ENCODE data around the gene CCDC34. TPM values are rescaled to one million over a fixed set of nuclear protein-coding genes. Genes with fewer than 3 reads are reported as not detected.

Gene CCDC34
- polyA plus RNA-seq, 3 donors from 2014 or later = 1.3 to 1.6 (median 1.4) TPM

GRCh38 chr11:27401280-27401832 lies 38.3 kb upstream of the CCDC34 start:
- Mint-ChIP-seq H3K36me3 (no peaks in the 10 kb centered on the region), H3K9me3 (no peaks in the 10 kb centered on the region), H3K27me3 (ENCODE audit: low read depth in 3 of 3) (peaks cover 0 to 6% (median 0%) of the 10 kb centered on the region in 3 donors), H3K4me3 (no peak overlapping the region), H3K27ac (no peak overlapping the region), H3K4me1 (no peaks in the 10 kb centered on the region)
- no peak for DNase-seq

GRCh38 chr11:27398400-27398770 lies 35.4 kb upstream of the CCDC34 start:
- no peaks in the 10 kb centered on the region for H3K36me3 Mint-ChIP-seq
- H3K27me3 Mint-ChIP-seq (ENCODE audit: low read depth in 3 of 3) = no peaks in the 10 kb centered on the region
- peaks cover 0 to 1% (median 0%) of the 10 kb centered on the region in 6 donors for H3K9me3 Mint-ChIP-seq
- no peak for DNase-seq
- no peaks in the 10 kb centered on the region for H3K4me1 Mint-ChIP-seq
- H3K4me3 Mint-ChIP-seq = no peak overlapping the region
- no peak overlapping the region for H3K27ac Mint-ChIP-seq

- no peaks in the 10 kb centered on the region for H3K4me1 Mint-ChIP-seq
- no peaks in the 10 kb centered on the region for H3K27me3 Mint-ChIP-seq (ENCODE audit: low read depth in 3 of 3)
- peaks cover 0 to 1% (median 0%) of the 10 kb centered on the region in 6 donors for H3K9me3 Mint-ChIP-seq
- DNase-seq = no peak
- no peak overlapping the region for H3K27ac Mint-ChIP-seq
- no peaks in the 10 kb centered on the region for H3K36me3 Mint-ChIP-seq
- no peak overlapping the region for H3K4me3 Mint-ChIP-seq
These were observed 34.8 kb upstream of the CCDC34 start for GRCh38 chr11:27397624-27398399.

GRCh38 chr11:27396259-27396839 lies 33.3 kb upstream of the CCDC34 start:
- no peaks in the 10 kb centered on the region for H3K36me3 Mint-ChIP-seq
- no peaks in the 10 kb centered on the region for H3K27me3 Mint-ChIP-seq (ENCODE audit: low read depth in 3 of 3)
- H3K4me1 Mint-ChIP-seq = no peaks in the 10 kb centered on the region

DNA sequence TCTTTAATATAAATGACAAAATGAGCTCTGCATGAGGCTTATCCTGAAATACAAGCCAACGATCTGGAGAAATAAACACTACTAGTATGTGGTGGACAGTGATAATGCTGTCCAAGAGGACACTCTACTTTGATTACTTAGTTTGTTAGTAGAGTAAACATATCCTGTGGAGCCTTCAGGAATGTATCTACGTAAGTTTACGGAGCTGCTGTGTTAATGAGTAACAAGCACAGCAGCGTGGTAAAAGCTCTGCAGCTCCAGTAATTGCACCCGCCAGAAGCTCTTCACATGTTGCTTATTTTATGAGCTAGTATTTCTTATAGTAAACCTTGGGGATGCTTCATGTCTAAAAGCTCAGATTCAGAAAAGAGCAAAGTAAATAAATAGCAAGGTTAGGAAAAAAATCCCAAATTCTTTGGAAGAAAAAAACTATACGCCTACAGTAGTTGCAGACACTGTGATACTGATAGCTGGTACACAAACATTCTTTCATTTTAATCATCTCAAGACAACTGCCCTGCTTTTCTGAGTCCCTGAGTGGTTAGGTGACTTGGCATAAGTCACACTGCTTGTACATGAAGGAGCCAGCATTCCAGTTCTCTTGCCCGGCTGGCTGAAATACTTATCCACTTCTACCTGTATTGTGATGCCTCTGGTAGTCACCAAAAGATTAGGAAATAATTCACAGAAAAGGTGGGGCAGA lies 32.7 kb upstream of the CCDC34 start:
- Mint-ChIP-seq H3K4me3 (no peak overlapping the region), H3K27ac (no peak overlapping the region), H3K4me1 (no peaks in the 10 kb centered on the region), H3K9me3 (peaks cover 0 to 1% (median 0%) of the 10 kb centered on the region in 6 donors), H3K27me3 (ENCODE audit: low read depth in 3 of 3) (no peaks in the 10 kb centered on the region), H3K36me3 (no peaks in the 10 kb centered on the region)
- DNase-seq = no peak

More at GRCh38 chr11:27396259-27396839, 33.3 kb upstream of the CCDC34 start:
- no peak overlapping the region for H3K27ac Mint-ChIP-seq
- no peak overlapping the region for H3K4me3 Mint-ChIP-seq
- no peak for DNase-seq
- peaks cover 0 to 1% (median 0%) of the 10 kb centered on the region in 6 donors for H3K9me3 Mint-ChIP-seq

- Mint-ChIP-seq H3K9me3 (peaks cover 0 to 1% (median 0%) of the 10 kb centered on the region in 6 donors), H3K27me3 (ENCODE audit: low read depth in 3 of 3) (no peaks in the 10 kb centered on the region), H3K4me1 (no peaks in the 10 kb centered on the region), H3K36me3 (no peaks in the 10 kb centered on the region), H3K4me3 (no peak overlapping the region), H3K27ac (no peak overlapping the region)
- no peak for DNase-seq
These were observed 31.8 kb upstream of the CCDC34 start for GRCh38 chr11:27394781-27395228.

GRCh38 chr11:27392278-27393114 lies 29.5 kb upstream of the CCDC34 start:
- Mint-ChIP-seq H3K27ac (no peak overlapping the region), H3K4me3 (no peak overlapping the region), H3K9me3 (peaks cover 0 to 1% (median 0%) of the 10 kb centered on the region in 6 donors), H3K36me3 (no peaks in the 10 kb centered on the region), H3K27me3 (ENCODE audit: low read depth in 3 of 3) (no peaks in the 10 kb centered on the region), H3K4me1 (no peaks in the 10 kb centered on the region)
- DNase-seq = no peak

DNA sequence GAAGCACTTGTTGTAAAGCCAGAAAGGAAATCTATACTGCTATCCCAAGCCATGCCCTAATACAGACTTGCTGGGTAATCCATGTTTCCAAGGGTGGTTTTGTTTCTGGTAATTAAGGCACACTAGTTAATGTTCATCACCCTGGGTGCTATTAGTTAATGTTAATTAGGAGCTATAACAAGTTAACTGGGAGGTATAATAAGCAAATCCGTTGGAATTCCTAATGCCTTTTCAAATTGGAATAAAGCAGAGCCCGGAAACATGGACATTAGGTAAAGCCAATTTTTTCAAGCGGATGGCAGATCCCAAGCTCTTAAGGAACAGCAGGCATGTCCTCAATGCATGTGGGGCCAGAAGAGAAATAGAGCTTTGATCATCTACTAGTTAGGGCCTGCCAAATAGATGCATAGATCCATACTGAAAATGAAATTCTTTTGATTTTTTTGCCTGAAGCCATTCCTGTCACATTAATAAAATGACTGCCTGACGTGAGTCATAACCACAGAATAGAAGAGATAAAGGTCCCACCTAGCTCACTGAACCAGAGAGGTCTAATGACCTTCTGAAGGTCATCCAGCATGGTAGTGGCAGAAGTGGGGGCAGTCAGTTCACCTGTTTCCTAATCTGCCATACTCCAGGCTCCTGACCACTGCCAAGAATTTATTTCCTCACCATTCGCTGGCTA lies 28.5 kb upstream of the CCDC34 start:
- Mint-ChIP-seq H3K4me1 (no peaks in the 10 kb centered on the region), H3K4me3 (no peak overlapping the region), H3K36me3 (no peaks in the 10 kb centered on the region), H3K9me3 (peaks cover 0 to 1% (median 0%) of the 10 kb centered on the region in 6 donors), H3K27me3 (ENCODE audit: low read depth in 3 of 3) (peaks cover 0 to under 1% (median 0%) of the 10 kb centered on the region in 3 donors), H3K27ac (no peak overlapping the region)
- no peak for DNase-seq

GRCh38 chr11:27390318-27391295 lies 27.6 kb upstream of the CCDC34 start:
- H3K4me3 Mint-ChIP-seq = no peak overlapping the region
- no peak for DNase-seq
- peaks cover 0 to 3% (median 0%) of the 10 kb centered on the region in 3 donors for H3K27me3 Mint-ChIP-seq (ENCODE audit: low read depth in 3 of 3)
- H3K4me1 Mint-ChIP-seq = no peaks in the 10 kb centered on the region
- H3K9me3 Mint-ChIP-seq = peaks cover 0 to 1% (median 0%) of the 10 kb centered on the region in 6 donors
- H3K36me3 Mint-ChIP-seq = no peaks in the 10 kb centered on the region
- no peak overlapping the region for H3K27ac Mint-ChIP-seq

DNA sequence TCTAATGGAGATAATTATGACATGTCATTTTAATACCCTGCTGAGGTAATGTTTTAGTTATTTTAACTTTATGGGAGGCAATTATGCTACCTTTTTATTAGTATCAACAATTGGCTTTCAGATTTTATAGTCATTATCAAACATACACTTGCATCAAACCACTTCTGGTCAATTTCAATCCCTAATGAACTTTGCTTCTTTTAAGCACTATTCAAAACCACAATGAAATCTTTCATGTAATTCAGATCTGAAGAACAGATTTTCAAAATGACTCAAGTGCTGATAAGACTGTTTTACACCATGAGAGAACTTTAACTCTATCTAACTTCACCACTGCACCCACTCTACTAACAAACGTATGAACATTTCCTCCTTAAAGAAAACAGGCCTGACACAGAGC lies 25.9 kb upstream of the CCDC34 start:
- no peaks in the 10 kb centered on the region for H3K36me3 Mint-ChIP-seq
- H3K27ac Mint-ChIP-seq = no peak overlapping the region
- H3K4me1 Mint-ChIP-seq = no peaks in the 10 kb centered on the region

GRCh38 chr11:27388001-27388400 lies 25.0 kb upstream of the CCDC34 start:
- Mint-ChIP-seq H3K9me3 (no peaks in the 10 kb centered on the region), H3K36me3 (no peaks in the 10 kb centered on the region), H3K4me1 (no peaks in the 10 kb centered on the region), H3K4me3 (no peak overlapping the region), H3K27me3 (ENCODE audit: low read depth in 3 of 3) (peaks cover 0 to 3% (median 0%) of the 10 kb centered on the region in 3 donors), H3K27ac (no peak overlapping the region)
- no peak for DNase-seq

More for the DNA sequence above, 25.9 kb upstream of the CCDC34 start:
- no peak for DNase-seq
- Mint-ChIP-seq H3K4me3 (no peak overlapping the region), H3K27me3 (ENCODE audit: low read depth in 3 of 3) (peaks cover 0 to 3% (median 0%) of the 10 kb centered on the region in 3 donors), H3K9me3 (no peaks in the 10 kb centered on the region)

DNA sequence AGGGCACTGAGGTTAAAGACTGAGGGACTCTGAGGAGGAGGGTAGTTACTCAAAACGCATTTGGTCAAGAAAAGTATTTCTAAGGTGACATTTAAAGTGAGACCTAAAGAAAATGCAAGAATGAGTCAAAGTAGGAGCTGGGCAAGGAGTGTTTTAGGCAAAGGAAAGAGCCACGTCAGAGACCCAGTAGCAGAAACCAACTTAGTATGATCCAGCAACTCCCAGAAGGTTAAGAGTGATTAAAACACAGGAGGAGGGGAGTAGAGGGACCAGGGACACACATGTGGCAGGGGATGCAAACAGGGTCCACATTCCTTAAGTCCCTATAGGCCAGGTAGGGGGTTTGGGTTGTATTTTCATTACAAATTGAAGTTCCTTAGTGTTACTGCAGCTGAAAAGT lies 24.3 kb upstream of the CCDC34 start:
- Mint-ChIP-seq H3K27ac (no peak overlapping the region), H3K27me3 (ENCODE audit: low read depth in 3 of 3) (peaks cover 0 to 3% (median 0%) of the 10 kb centered on the region in 3 donors), H3K4me3 (no peak overlapping the region), H3K9me3 (no peaks in the 10 kb centered on the region), H3K4me1 (no peaks in the 10 kb centered on the region), H3K36me3 (no peaks in the 10 kb centered on the region)
- no peak for DNase-seq

Measured in immature natural killer cell (primary cell).